IPS-18a (cell line): Measurements from ENCODE around the gene DTNB.

Experiments
- H3K27ac ChIP-seq: one replicate; pipeline ENCODE4 v1.5.1; 2013; ENCODE audit warnings: low read length
- H3K27me3 ChIP-seq: one replicate; pipeline ENCODE4 v1.6.1; 2013; ENCODE audit warnings: mild to moderate bottlenecking, low read length; ENCODE audit not compliant: control insufficient read depth, insufficient read depth
- H3K36me3 ChIP-seq: one replicate; pipeline ENCODE4 v1.6.1; 2013; ENCODE audit warnings: low read depth, low read length; ENCODE audit not compliant: control insufficient read depth
- H3K4me1 ChIP-seq: one replicate; pipeline ENCODE4 v1.6.1; 2013; ENCODE audit warnings: low read depth, low read length; ENCODE audit not compliant: control insufficient read depth
- H3K4me3 ChIP-seq: one replicate; pipeline ENCODE4 v1.5.1; 2013; ENCODE audit warnings: low read length
- H3K9ac ChIP-seq: one replicate; pipeline ENCODE4 v1.6.1; 2013; ENCODE audit warnings: mild to moderate bottlenecking, low read length, moderate library complexity
- H3K9me3 ChIP-seq: one replicate; pipeline ENCODE4 v1.6.1; 2013; ENCODE audit warnings: low read depth, low read length; ENCODE audit not compliant: control insufficient read depth

The DTNB gene

GRCh38 chr2:25598911-25599310 lies 74.5 kb downstream of the DTNB start:
- Histone ChIP-seq H3K36me3 (no peaks in the 10 kb centered on the region), H3K9ac (no peak overlapping the region), H3K27me3 (no peaks in the 10 kb centered on the region), H3K4me3 (no peak overlapping the region), H3K27ac (no peak overlapping the region), H3K4me1 (no peaks in the 10 kb centered on the region), H3K9me3 (no peaks in the 10 kb centered on the region)

- Histone ChIP-seq H3K9me3 (no peaks in the 10 kb centered on the region), H3K36me3 (no peaks in the 10 kb centered on the region), H3K4me3 (no peak overlapping the region), H3K27me3 (no peaks in the 10 kb centered on the region), H3K4me1 (no peaks in the 10 kb centered on the region), H3K9ac (no peak overlapping the region), H3K27ac (no peak overlapping the region)
Measured at GRCh38 chr2:25598332-25598731, 75.0 kb downstream of the DTNB start.

- H3K9me3 ChIP-seq, result no peaks in the 10 kb centered on the region
- H3K9ac ChIP-seq, result no peak overlapping the region
- no peak overlapping the region for H3K27ac ChIP-seq
- H3K4me3 ChIP-seq, result no peak overlapping the region
- H3K36me3 ChIP-seq, result no peaks in the 10 kb centered on the region
- H3K4me1 ChIP-seq, result peaks cover 4% of the 10 kb centered on the region
- no peaks in the 10 kb centered on the region for H3K27me3 ChIP-seq
Measured at GRCh38 chr2:25597881-25598280, 75.5 kb downstream of the DTNB start.

- Histone ChIP-seq H3K27me3 (no peaks in the 10 kb centered on the region), H3K4me1 (peaks cover 7% of the 10 kb centered on the region), H3K36me3 (no peaks in the 10 kb centered on the region), H3K27ac (no peak overlapping the region), H3K9ac (no peak overlapping the region), H3K9me3 (no peaks in the 10 kb centered on the region), H3K4me3 (no peak overlapping the region)
Measured at GRCh38 chr2:25596516-25597244, 76.7 kb downstream of the DTNB start.

GRCh38 chr2:25595393-25595792 lies 78.0 kb downstream of the DTNB start:
- no peaks in the 10 kb centered on the region for H3K27me3 ChIP-seq
- H3K36me3 ChIP-seq, result no peaks in the 10 kb centered on the region
- H3K9me3 ChIP-seq, result no peaks in the 10 kb centered on the region
- no peak overlapping the region for H3K4me3 ChIP-seq
- H3K9ac ChIP-seq, result no peak overlapping the region
- no peak overlapping the region for H3K27ac ChIP-seq
- H3K4me1 ChIP-seq, result peaks cover 7% of the 10 kb centered on the region

- no peak overlapping the region for H3K27ac ChIP-seq
- H3K27me3 ChIP-seq, result no peaks in the 10 kb centered on the region
- H3K4me3 ChIP-seq, result no peak overlapping the region
- no peak overlapping the region for H3K9ac ChIP-seq
- H3K9me3 ChIP-seq, result no peaks in the 10 kb centered on the region
- no peaks in the 10 kb centered on the region for H3K36me3 ChIP-seq
- peaks cover 7% of the 10 kb centered on the region for H3K4me1 ChIP-seq
Measured at GRCh38 chr2:25594991-25595390, 78.4 kb downstream of the DTNB start.

GRCh38 chr2:25592766-25593292 lies 80.5 kb downstream of the DTNB start:
- no peak overlapping the region for H3K27ac ChIP-seq
- H3K9me3 ChIP-seq, result no peaks in the 10 kb centered on the region
- H3K9ac ChIP-seq, result no peak overlapping the region
- H3K27me3 ChIP-seq, result no peaks in the 10 kb centered on the region
- no peaks in the 10 kb centered on the region for H3K36me3 ChIP-seq
- H3K4me3 ChIP-seq, result no peak overlapping the region
- H3K4me1 ChIP-seq, result peaks cover 7% of the 10 kb centered on the region

- no peak overlapping the region for H3K9ac ChIP-seq
- H3K27ac ChIP-seq, result no peak overlapping the region
- H3K27me3 ChIP-seq, result no peaks in the 10 kb centered on the region
- no peaks in the 10 kb centered on the region for H3K36me3 ChIP-seq
- no peak overlapping the region for H3K4me3 ChIP-seq
- peaks cover 7% of the 10 kb centered on the region for H3K4me1 ChIP-seq
- H3K9me3 ChIP-seq, result no peaks in the 10 kb centered on the region
Measured at GRCh38 chr2:25590921-25591505, 82.4 kb downstream of the DTNB start.

- Histone ChIP-seq H3K27me3 (no peaks in the 10 kb centered on the region), H3K4me3 (no peak overlapping the region), H3K36me3 (no peaks in the 10 kb centered on the region), H3K27ac (no peak overlapping the region), H3K9me3 (no peaks in the 10 kb centered on the region), H3K4me1 (peaks cover 7% of the 10 kb centered on the region), H3K9ac (no peak overlapping the region)
Measured at GRCh38 chr2:25589676-25590205, 83.6 kb downstream of the DTNB start.

- H3K27me3 ChIP-seq, result no peaks in the 10 kb centered on the region
- no peaks in the 10 kb centered on the region for H3K36me3 ChIP-seq
- H3K9ac ChIP-seq, result no peak overlapping the region
- H3K4me1 ChIP-seq, result peaks cover 7% of the 10 kb centered on the region
- no peaks in the 10 kb centered on the region for H3K9me3 ChIP-seq
- H3K27ac ChIP-seq, result no peak overlapping the region
- H3K4me3 ChIP-seq, result no peak overlapping the region
Measured at GRCh38 chr2:25588576-25588975, 84.8 kb downstream of the DTNB start.

GRCh38 chr2:25587361-25587760 lies 86.0 kb downstream of the DTNB start:
- Histone ChIP-seq H3K9me3 (no peaks in the 10 kb centered on the region), H3K36me3 (no peaks in the 10 kb centered on the region), H3K27me3 (no peaks in the 10 kb centered on the region), H3K27ac (no peak overlapping the region), H3K4me3 (no peak overlapping the region), H3K9ac (no peak overlapping the region), H3K4me1 (no peaks in the 10 kb centered on the region)

- no peaks in the 10 kb centered on the region for H3K9me3 ChIP-seq
Measured at GRCh38 chr2:25586726-25587144, 86.6 kb downstream of the DTNB start.

More at GRCh38 chr2:25586726-25587144, 86.6 kb downstream of the DTNB start:
- H3K36me3 ChIP-seq, result no peaks in the 10 kb centered on the region
- no peaks in the 10 kb centered on the region for H3K27me3 ChIP-seq
- H3K4me1 ChIP-seq, result no peaks in the 10 kb centered on the region
- H3K27ac ChIP-seq, result no peak overlapping the region
- no peak overlapping the region for H3K4me3 ChIP-seq
- no peak overlapping the region for H3K9ac ChIP-seq
